Stimulated activated CD4-positive, alpha-beta T cell treated with anti-CD3 and anti-CD28 coated beads, Interleukin-15, amount 100 ng/mL, for 24 hours (primary cell): ENCODE measurements around the gene ITPA.

Source experiments
- DNase-seq: peaks from one replicate; pipeline ENCODE4 v3.0.0-alpha.2; 2020

The ITPA gene

DNA sequence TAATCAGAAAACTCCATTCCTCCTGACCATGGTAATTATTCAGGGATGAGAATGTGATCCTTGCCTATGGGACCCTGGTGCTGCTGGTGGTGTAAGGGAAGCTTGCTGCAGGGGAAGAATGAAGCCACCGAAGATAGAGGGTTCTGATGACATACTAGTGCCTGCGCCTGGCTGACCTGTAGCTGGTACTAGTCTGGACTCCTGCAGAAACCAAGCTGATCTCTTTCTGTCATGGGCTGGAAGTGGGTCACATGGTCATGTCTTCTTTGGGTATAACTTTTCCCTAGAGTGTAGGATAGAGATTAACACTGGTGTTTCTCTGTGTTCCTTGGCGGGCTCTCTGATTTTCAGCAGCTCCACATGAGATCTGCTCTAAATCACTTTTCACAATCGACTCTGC is 38.3 kb downstream of the ITPA start:
- no peak for DNase-seq

- peak; percentile 43 for DNase-seq
Measured at GRCh38 chr20:3248167-3248992, 39.1 kb downstream of the ITPA start.

DNA sequence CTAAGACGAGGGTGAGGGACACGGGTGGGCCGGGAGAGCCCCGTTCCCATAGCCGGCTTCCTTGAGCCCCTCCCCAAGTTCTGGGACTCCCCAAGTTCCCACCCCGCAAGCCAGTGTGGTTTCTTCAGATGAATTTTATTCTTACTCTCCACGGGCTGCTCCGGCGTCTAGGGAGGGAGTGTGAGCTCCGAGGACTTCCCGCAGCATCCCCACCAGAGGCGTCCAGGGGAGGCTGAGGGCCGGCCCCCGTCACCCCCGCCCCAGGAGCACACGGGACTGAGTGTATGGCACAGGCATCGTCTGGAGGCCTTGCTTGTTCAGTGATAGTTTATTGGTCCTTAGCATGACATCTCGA is 39.7 kb downstream of the ITPA start:
- no peak for DNase-seq

GRCh38 chr20:3250091-3250504 is 40.8 kb downstream of the ITPA start:
- no peak for DNase-seq

- DNase-seq: no peak
Measured at GRCh38 chr20:3251806-3252205, 42.5 kb downstream of the ITPA start.

DNA sequence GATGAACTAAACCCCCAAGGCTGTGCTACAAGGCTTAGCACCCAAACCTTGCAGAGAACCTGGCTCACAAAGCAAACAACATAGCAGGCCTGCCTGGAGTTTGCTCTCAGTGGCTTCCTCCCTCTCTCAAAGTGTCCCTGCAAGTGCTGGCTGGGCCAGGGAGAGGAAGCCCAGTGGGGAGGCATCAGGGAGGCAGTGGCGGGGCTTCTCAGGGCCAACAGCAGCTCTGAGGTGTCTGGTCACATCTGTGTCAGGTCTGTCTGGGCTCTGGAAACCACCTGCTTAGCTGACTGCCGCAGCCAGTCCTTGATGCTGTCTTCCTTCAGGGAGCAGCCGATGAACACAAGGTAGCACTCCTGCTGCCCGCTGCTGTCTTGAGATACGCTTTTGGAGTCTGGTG is 46.4 kb downstream of the ITPA start:
- no peak for DNase-seq

DNA sequence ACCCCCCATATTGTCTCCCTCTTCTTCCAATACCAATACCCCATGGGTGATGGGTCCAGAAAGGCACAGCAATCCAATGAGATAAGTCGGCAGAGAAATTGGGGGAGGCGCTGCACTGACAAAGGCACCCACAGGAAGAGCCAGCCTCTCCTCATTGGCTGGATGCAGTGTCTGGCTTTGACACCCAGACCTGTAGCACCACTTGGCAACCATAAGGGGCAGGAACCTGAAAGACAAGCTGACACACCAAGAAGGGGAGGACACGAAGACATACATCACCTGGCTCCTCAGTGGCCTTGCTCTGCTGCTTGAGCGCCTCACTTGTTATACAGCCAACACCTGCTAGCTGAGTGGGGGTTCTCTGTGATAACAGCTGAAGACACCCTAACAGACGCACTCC is 49.1 kb downstream of the ITPA start:
- DNase-seq: no peak

DNA sequence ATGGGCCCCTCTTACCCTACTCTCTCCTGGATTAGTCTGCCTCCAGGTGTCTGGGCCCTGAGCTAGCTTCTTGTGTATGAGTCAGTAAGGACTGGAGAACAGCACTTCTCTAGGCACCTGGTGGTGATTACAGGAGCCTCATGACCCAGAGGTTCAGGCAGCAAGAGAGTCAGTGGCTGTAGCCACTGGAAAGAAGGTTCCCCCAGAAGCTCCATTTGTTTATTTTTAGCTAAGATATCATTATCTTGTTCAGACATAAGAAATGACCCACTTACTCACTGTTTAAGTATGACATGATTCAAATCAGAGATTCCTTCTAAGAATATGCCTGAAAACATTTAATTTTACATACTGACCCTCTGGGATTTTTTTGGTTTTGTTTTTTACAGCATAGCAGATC is 53.3 kb downstream of the ITPA start:
- no peak for DNase-seq

GRCh38 chr20:3270051-3270450 is 60.8 kb downstream of the ITPA start:
- DNase-seq: no peak

DNA sequence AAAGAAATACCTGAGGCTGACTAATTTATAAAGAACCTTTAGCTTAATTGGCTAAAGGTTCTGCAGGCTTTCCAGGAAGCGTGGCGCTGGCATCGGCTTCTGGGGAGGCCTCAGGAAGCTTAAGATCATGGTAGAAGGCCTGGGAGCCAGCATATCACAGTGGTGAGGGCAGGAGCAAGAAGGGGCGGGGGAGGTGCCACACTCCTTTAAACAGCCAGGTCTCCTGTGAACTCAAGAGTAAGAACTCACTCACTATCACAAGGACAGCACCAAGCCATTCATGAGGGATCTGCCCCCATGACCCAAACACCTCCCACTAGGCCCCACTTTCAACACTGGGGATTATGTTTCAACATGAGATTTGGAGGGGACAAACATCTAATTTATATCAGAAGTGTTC is 64.1 kb downstream of the ITPA start:
- DNase-seq: no peak
